Activated T-helper 2 cell treated with anti-CD3 and anti-CD28 coated beads, Interferon-gamma antibody, Interleukin-2, Interleukin-4, amounts not matched to agents 10 μg/mL and 5 μg/mL and 100 μg/mL, durations not matched to agents 14 hours and 24 hours and 36 hours (primary cell): Measurements from ENCODE around the gene SND1. TPM values are rescaled to one million over a fixed set of nuclear protein-coding genes. Genes with fewer than 3 reads are reported as not detected.

Source experiments
- DNase-seq: peaks from one replicate; pipeline ENCODE4 v3.0.0; 2021; ENCODE audit warnings: low spot score
- H3K27ac Mint-ChIP-seq: one replicate; pipeline ENCODE4 v1.8.0; 2021; ENCODE audit warnings: mixed read lengths
- H3K27me3 Mint-ChIP-seq: one replicate; pipeline ENCODE4 v1.8.0; 2021; ENCODE audit warnings: low read depth, mixed read lengths
- H3K36me3 Mint-ChIP-seq: one replicate; pipeline ENCODE4 v1.8.0; 2021; ENCODE audit warnings: low read depth, mixed read lengths
- H3K4me1 Mint-ChIP-seq: one replicate; pipeline ENCODE4 v1.8.0; 2021; ENCODE audit warnings: low read depth, mixed read lengths
- H3K4me3 Mint-ChIP-seq: one replicate; pipeline ENCODE4 v1.8.0; 2021; ENCODE audit warnings: low read depth, mild to moderate bottlenecking, moderate library complexity, mixed read lengths
- H3K9me3 Mint-ChIP-seq: one replicate; pipeline ENCODE4 v1.8.0; 2021; ENCODE audit warnings: mixed read lengths
- intact Hi-C: fragments of 100-400 bp; cut with micrococcal nuclease; formaldehyde crosslinking; loops from one replicate; pipeline ENCODE4 v1.15.1; 2023
- total RNA-seq: library from RNA; stranded (reverse); gene quantifications from 2 replicates; pipeline ENCODE4 v1.2.3, GENCODE V29; 2022

The SND1 gene
- total RNA-seq, 1 donor from 2014 or later, result 311 TPM

DNA sequence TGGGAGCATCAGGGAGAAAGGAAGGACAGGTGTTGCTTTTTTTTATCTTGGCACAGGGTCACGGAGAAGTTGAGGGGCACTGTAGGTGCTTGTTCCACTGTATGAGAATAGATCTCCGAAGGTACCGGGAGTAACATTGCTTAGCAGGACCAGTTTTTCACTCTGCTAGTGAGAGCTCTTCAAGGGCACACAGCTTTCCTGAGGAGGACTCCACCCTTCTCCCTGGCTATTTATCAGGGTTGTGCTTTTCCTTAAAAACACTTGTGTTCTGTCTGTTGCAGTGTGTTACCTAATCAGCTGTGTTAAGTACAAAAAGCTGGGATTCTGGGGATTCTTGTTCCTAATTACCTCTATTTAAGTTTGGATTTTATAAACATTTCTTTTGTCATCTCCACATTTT is 160.5 kb downstream of the SND1 start:
- Mint-ChIP-seq H3K36me3 (peaks cover 35% of the 10 kb centered on the region), H3K27ac (no peak overlapping the region), H3K4me3 (no peak overlapping the region), H3K27me3 (no peaks in the 10 kb centered on the region), H3K4me1 (peaks cover 48% of the 10 kb centered on the region), H3K9me3 (no peaks in the 10 kb centered on the region)
- intact Hi-C loops, result no loop called here
- no peak for DNase-seq

DNA sequence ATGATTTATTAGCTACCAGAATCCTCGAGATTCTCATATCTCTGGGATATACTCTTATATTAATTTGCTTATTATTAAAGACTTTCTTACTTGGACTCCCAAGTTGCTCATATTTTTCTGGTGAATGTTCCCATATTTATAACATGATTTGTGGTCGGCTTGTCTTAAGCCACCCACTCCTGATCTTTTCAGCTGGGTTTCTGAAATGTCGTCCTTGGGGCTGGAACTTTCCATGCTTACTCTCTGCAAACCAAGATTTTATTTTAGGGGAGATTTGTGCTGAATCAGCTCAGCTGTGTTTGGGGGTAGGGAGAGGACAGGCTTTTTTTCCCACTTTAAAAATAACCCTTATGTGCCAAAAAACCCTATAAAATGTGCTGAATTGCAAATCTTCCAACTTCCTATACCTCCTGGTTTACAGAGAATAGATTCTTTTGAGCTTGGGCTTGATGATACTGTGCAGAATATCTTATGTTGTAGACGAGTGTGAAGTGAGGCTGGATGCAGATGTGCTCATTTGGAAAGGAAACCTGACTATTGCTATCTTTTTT is 162.1 kb downstream of the SND1 start:
- peaks cover 55% of the 10 kb centered on the region for H3K4me1 Mint-ChIP-seq

GRCh38 chr7:127815631-127816145 is 163.7 kb downstream of the SND1 start:
- Mint-ChIP-seq H3K36me3 (peaks cover 18% of the 10 kb centered on the region), H3K4me1 (peaks cover 57% of the 10 kb centered on the region), H3K27me3 (no peaks in the 10 kb centered on the region), H3K27ac (no peak overlapping the region), H3K4me3 (no peak overlapping the region), H3K9me3 (no peaks in the 10 kb centered on the region)
- intact Hi-C loops, result no loop called here
- no peak for DNase-seq

More for the DNA sequence above, 162.1 kb downstream of the SND1 start:
- Mint-ChIP-seq H3K9me3 (no peaks in the 10 kb centered on the region), H3K27ac (no peak overlapping the region), H3K4me3 (no peak overlapping the region), H3K36me3 (peaks cover 27% of the 10 kb centered on the region), H3K27me3 (no peaks in the 10 kb centered on the region)
- intact Hi-C loops, result no loop called here
- no peak for DNase-seq

- peaks cover 57% of the 10 kb centered on the region for H3K4me1 Mint-ChIP-seq
Measured at GRCh38 chr7:127816354-127817190, 164.6 kb downstream of the SND1 start.

GRCh38 chr7:127817466-127817865 is 165.5 kb downstream of the SND1 start:
- DNase-seq, result no peak
- no peaks in the 10 kb centered on the region for H3K27me3 Mint-ChIP-seq
- no peak overlapping the region for H3K27ac Mint-ChIP-seq
- peaks cover 51% of the 10 kb centered on the region for H3K4me1 Mint-ChIP-seq
- H3K36me3 Mint-ChIP-seq, result peaks cover 23% of the 10 kb centered on the region
- no peaks in the 10 kb centered on the region for H3K9me3 Mint-ChIP-seq
- intact Hi-C loops, result no loop called here
- no peak overlapping the region for H3K4me3 Mint-ChIP-seq

More at GRCh38 chr7:127816354-127817190, 164.6 kb downstream of the SND1 start:
- intact Hi-C loops, result no loop called here
- H3K9me3 Mint-ChIP-seq, result no peaks in the 10 kb centered on the region
- no peaks in the 10 kb centered on the region for H3K27me3 Mint-ChIP-seq
- H3K4me3 Mint-ChIP-seq, result no peak overlapping the region
- DNase-seq, result no peak
- H3K27ac Mint-ChIP-seq, result no peak overlapping the region
- peaks cover 21% of the 10 kb centered on the region for H3K36me3 Mint-ChIP-seq

DNA sequence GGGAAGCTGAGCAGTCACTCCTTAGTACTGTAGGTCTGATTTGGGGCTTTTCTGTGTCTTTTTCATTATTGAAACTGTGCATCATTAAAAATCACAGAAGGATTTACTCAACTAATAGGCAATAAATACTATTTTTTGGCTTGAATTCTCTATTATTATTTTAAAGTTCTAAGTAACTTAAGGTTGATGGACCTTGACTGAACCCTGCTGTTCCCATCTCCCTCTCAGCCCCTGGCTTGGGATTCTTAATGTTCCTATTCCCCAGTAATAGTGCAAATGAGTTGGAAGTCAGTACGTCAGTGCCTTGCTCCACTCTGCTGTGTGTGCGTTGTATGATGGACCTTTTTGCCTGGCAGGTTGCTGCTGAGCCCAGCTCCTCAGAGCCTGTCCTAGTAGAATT is 166.3 kb downstream of the SND1 start:
- Mint-ChIP-seq H3K27ac (no peak overlapping the region), H3K36me3 (peaks cover 25% of the 10 kb centered on the region), H3K27me3 (no peaks in the 10 kb centered on the region), H3K9me3 (no peaks in the 10 kb centered on the region), H3K4me3 (no peak overlapping the region), H3K4me1 (peaks cover 50% of the 10 kb centered on the region)
- intact Hi-C loops, result no loop called here
- no peak for DNase-seq

DNA sequence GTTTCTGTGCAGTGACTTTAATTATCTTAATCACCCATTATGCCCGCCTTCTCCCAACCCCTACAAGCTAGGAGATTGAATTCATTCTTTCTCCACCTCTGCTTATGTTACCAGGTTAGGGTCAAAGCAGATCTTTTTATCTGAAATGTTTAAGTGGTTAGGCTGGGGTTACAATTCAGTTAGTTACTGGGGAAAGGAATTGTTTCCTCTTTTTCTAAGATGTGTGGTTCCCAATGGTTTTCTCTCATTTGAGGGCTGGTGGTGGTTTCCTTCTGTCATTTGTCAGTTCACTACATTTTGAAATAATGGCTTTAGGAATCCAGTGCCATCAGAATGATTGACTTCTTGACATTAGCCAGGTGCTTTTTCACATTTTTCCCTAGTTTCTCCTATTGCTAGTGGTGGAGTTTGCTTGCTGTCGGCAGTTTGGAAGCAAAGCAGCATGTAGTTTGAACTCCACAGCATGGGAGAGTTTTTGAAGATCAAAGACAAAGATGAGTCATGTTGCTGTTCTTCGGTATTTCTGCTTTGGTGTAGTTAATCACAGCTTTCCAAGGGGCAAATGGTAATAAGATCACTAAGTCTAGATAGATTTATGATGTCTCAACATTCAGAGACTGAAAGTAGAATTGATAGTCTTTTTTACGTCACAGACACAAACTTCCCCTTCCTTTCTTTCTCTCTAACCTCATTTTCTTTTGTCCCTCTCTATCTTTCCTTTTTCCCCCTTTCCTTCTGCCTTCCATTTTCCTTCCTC is 168.2 kb downstream of the SND1 start:
- H3K27me3 Mint-ChIP-seq, result no peaks in the 10 kb centered on the region
- DNase-seq, result no peak
- peaks cover 29% of the 10 kb centered on the region for H3K36me3 Mint-ChIP-seq
- intact Hi-C loops, result loop anchor here (2.0 kb wide), 1 partner anchor 37 kb away; no protein-coding TSS in a partner anchor
- H3K27ac Mint-ChIP-seq, result peak overlapping the region; percentile 70
- no peak overlapping the region for H3K4me3 Mint-ChIP-seq
- peaks cover 41% of the 10 kb centered on the region for H3K4me1 Mint-ChIP-seq
- H3K9me3 Mint-ChIP-seq, result no peaks in the 10 kb centered on the region

DNA sequence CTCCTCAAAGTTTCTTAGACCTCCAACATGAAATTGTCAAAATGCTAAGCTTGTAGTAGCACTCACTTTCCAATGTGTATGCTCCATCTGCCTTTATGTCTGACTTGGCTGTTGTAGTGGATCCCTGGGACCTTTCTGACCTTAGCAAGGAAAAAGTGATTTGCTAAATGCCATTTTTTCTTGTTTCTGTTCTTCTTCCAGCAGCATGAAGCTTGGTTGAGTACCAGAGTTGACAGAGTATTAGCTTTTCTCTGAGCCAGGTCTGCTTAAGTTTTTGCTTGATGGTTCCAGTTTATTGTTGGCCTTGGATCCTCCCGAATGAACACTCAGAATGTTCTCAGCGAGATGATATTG is 168.7 kb downstream of the SND1 start:
- Mint-ChIP-seq H3K27ac (peak overlapping the region; percentile 70), H3K9me3 (no peaks in the 10 kb centered on the region), H3K36me3 (peaks cover 29% of the 10 kb centered on the region), H3K27me3 (no peaks in the 10 kb centered on the region), H3K4me3 (no peak overlapping the region), H3K4me1 (peaks cover 39% of the 10 kb centered on the region)
- intact Hi-C loops, result loop anchor here (2.0 kb wide), 1 partner anchor 36 kb away; no protein-coding TSS in a partner anchor
- DNase-seq, result no peak

- Mint-ChIP-seq H3K4me1 (peaks cover 39% of the 10 kb centered on the region), H3K4me3 (no peak overlapping the region), H3K36me3 (peaks cover 25% of the 10 kb centered on the region), H3K27ac (peak overlapping the region; percentile 70), H3K27me3 (no peaks in the 10 kb centered on the region), H3K9me3 (no peaks in the 10 kb centered on the region)
- no peak for DNase-seq
- intact Hi-C loops, result loop anchor here (2.0 kb wide), 1 partner anchor 36 kb away; no protein-coding TSS in a partner anchor
Measured at GRCh38 chr7:127821146-127821545, 169.2 kb downstream of the SND1 start.

DNA sequence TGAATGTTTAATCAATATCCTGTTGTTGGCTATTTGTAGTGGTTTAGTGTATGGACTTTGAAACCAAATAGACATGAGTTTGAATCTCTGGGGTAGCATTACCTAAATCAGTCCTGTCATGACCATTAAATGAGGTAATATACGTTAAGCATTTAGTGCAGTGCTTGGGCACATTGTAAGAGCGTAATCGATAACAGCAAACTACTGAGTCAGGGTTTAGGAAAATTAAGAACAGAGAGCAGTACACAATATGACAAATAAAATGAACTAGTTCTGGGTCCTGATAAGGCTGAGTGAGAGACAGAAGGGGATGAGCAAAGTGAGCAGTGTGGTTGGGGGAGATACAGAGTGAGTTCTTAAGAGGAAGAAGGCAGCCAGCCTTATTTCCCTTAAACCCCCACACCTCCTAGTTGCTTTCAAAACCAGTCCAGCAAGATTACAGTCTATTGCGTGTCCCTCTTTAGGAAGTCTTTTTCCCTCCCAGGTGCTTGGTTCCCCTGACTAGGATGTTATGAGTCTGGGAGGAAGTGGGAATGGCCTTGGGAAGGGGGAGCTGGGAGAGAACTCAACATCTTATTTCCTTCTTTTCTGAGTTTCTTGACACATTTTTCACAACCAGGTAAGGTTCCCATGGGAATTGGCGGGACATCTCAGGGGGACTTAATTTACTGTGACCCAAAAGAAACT is 171.0 kb downstream of the SND1 start:
- no peak for DNase-seq
- intact Hi-C loops, result no loop called here
- H3K9me3 Mint-ChIP-seq, result no peaks in the 10 kb centered on the region
- H3K36me3 Mint-ChIP-seq, result peaks cover 22% of the 10 kb centered on the region
- no peak overlapping the region for H3K4me3 Mint-ChIP-seq
- H3K4me1 Mint-ChIP-seq, result peaks cover 37% of the 10 kb centered on the region
- H3K27me3 Mint-ChIP-seq, result no peaks in the 10 kb centered on the region
- no peak overlapping the region for H3K27ac Mint-ChIP-seq

DNA sequence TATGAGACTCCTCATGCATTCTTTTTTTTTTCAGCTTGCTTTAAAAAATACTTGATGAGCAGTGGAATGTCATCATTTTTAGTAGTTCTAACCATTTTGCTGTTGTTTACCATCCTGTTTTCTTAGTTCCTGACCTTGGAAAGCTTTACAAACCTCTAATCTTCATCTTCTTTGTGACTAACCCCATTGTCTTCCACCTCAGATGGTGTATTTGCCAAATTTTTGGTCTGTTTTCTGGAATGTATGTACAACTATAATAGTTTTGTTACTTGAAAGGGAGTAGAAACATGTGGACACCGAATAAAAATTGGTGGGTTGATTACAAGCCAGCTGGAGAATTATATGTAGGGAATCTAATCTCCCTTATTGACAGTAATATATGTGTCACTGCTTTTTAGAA is 172.7 kb downstream of the SND1 start:
- H3K4me3 Mint-ChIP-seq, result no peak overlapping the region
- intact Hi-C loops, result no loop called here
- H3K4me1 Mint-ChIP-seq, result peaks cover 31% of the 10 kb centered on the region
- no peak overlapping the region for H3K27ac Mint-ChIP-seq
- peaks cover 22% of the 10 kb centered on the region for H3K36me3 Mint-ChIP-seq
- H3K27me3 Mint-ChIP-seq, result no peaks in the 10 kb centered on the region
- no peaks in the 10 kb centered on the region for H3K9me3 Mint-ChIP-seq
- DNase-seq, result no peak

- Mint-ChIP-seq H3K9me3 (no peaks in the 10 kb centered on the region), H3K27ac (no peak overlapping the region), H3K4me3 (no peak overlapping the region), H3K4me1 (peaks cover 10% of the 10 kb centered on the region), H3K27me3 (no peaks in the 10 kb centered on the region), H3K36me3 (peaks cover 23% of the 10 kb centered on the region)
- intact Hi-C loops, result no loop called here
- no peak for DNase-seq
Measured at GRCh38 chr7:127828843-127829500, 177.0 kb downstream of the SND1 start.
